GM18511 (cell line): ENCODE measurements around the gene FOXP4.

ENCODE experiments used
- ATAC-seq: cut with Tn5 transposase; IDR thresholded peaks from one replicate; pipeline ENCODE4 v1.9.1; 2021; ENCODE audit warnings: mild to moderate bottlenecking, moderate library complexity; ENCODE audit not compliant: unreplicated experiment

Gene FOXP4

GRCh38 chr6:41641352-41641925, 95.3 kb downstream of the FOXP4 start:
- ATAC-seq, result no peak

- no peak for ATAC-seq
Measured at GRCh38 chr6:41642090-41642959, 96.1 kb downstream of the FOXP4 start.

- no peak for ATAC-seq
Measured at GRCh38 chr6:41642960-41643898, 97.0 kb downstream of the FOXP4 start.

GRCh38 chr6:41643899-41644269, 97.7 kb downstream of the FOXP4 start:
- ATAC-seq, result no peak

GRCh38 chr6:41644297-41644879, 98.2 kb downstream of the FOXP4 start:
- ATAC-seq, result no peak

- ATAC-seq, result no peak
Measured at GRCh38 chr6:41645007-41645618, 98.9 kb downstream of the FOXP4 start.

- no peak for ATAC-seq
Measured at GRCh38 chr6:41646026-41646795, 100.0 kb downstream of the FOXP4 start.

- no peak for ATAC-seq
Measured at GRCh38 chr6:41647061-41647511, 100.9 kb downstream of the FOXP4 start.

GRCh38 chr6:41648070-41648585, 101.9 kb downstream of the FOXP4 start:
- ATAC-seq, result no peak

- no peak for ATAC-seq
Measured at GRCh38 chr6:41648921-41649320, 102.7 kb downstream of the FOXP4 start.

GRCh38 chr6:41649596-41649995, 103.4 kb downstream of the FOXP4 start:
- no peak for ATAC-seq

- ATAC-seq, result no peak
Measured at GRCh38 chr6:41650120-41650519, 103.9 kb downstream of the FOXP4 start.

- ATAC-seq, result no peak
Measured at GRCh38 chr6:41651246-41651961, 105.2 kb downstream of the FOXP4 start.
